Measurements from ENCODE around the gene CASP12.

Gene CASP12

DNA sequence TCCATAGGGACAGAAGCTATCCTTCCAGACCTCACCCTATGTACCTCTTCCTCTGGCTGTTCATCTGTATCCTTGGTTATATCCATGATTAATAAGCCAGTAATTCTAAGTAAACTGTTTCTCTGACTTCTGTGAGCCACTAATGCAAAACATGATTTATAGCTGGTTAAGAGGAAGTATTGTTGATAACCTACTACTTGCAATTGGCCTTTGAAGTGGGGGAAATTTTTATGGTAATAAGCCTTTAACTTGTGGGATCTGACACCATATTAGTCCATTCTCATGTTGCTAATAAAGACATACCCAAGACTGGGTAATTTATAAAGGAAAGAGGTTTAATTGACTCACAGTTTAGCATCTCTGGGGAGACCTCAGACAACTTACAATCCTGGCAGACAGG is 21.9 kb downstream of the CASP12 start:
- Histone ChIP-seq H3K36me3 (ENCODE audit: low read length) (no peaks in the 10 kb centered on the region), H4K20me1 (ENCODE audit: low read depth, low read length) (no peaks in the 10 kb centered on the region), H3K27ac (ENCODE audit: low read depth, low read length) (no peak overlapping the region), H3K79me2 (ENCODE audit: insufficient read depth, low read length) (no peaks in the 10 kb centered on the region), H2AFZ (ENCODE audit: low read depth, low read length, severe bottlenecking) (no peak overlapping the region), H3F3A (ENCODE audit: insufficient read depth) (no peaks in the 10 kb centered on the region), H3K4me3 (ENCODE audit: insufficient read depth, low read length, poor library complexity, severe bottlenecking) (no peak overlapping the region), H3K27me3 (ENCODE audit: low read length) (no peaks in the 10 kb centered on the region), H3K4me2 (ENCODE audit: low read depth, low read length, poor library complexity, severe bottlenecking) (no peak overlapping the region), H3K9me2 (replicated peaks; ENCODE audit: insufficient read depth, low read length) (no peaks in the 10 kb centered on the region), H3K9ac (ENCODE audit: low read length) (no peak overlapping the region), H3K9me3 (ENCODE audit: insufficient read depth, low read length) (no peaks in the 10 kb centered on the region)
- TF ChIP-seq, protein P1, sequence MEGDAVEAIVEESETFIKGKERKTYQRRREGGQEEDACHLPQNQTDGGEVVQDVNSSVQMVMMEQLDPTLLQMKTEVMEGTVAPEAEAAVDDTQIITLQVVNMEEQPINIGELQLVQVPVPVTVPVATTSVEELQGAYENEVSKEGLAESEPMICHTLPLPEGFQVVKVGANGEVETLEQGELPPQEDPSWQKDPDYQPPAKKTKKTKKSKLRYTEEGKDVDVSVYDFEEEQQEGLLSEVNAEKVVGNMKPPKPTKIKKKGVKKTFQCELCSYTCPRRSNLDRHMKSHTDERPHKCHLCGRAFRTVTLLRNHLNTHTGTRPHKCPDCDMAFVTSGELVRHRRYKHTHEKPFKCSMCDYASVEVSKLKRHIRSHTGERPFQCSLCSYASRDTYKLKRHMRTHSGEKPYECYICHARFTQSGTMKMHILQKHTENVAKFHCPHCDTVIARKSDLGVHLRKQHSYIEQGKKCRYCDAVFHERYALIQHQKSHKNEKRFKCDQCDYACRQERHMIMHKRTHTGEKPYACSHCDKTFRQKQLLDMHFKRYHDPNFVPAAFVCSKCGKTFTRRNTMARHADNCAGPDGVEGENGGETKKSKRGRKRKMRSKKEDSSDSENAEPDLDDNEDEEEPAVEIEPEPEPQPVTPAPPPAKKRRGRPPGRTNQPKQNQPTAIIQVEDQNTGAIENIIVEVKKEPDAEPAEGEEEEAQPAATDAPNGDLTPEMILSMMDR (IDR thresholded peaks at IDR 0.05; ENCODE audit: insufficient read depth, low read length, poor library complexity, severe bottlenecking), result no peak
- no peak for TF ChIP-seq EZH2phosphoT487 (conservative IDR thresholded peaks at IDR 0.05; ENCODE audit: low read length)

DNA sequence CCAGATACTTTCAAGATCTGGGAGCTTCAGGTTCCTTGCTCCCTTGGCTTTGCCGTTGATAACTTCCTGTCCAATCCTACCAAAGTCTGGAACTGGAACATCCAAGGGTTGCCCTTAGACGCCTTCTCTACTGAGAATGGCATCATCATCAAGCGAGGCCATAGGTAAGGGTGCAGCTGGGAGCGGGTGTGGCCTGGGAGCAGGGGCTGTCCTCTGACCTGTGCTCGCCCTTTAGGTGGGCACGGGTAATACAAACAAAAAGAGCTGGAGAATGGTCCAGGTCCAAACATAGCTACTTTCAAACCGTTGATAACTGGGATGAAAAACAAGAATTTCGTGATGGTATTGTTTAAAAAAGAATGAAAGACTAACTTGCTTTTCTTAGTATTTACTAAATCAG is 25.0 kb downstream of the CASP12 start:
- Histone ChIP-seq H2AFZ (ENCODE audit: low read depth, low read length, severe bottlenecking) (no peak overlapping the region), H3K4me2 (ENCODE audit: low read depth, low read length, poor library complexity, severe bottlenecking) (no peak overlapping the region), H3K79me2 (ENCODE audit: insufficient read depth, low read length) (no peaks in the 10 kb centered on the region), H3K9ac (ENCODE audit: low read length) (no peak overlapping the region), H3F3A (ENCODE audit: insufficient read depth) (no peaks in the 10 kb centered on the region), H3K4me3 (ENCODE audit: insufficient read depth, low read length, poor library complexity, severe bottlenecking) (no peak overlapping the region), H3K27ac (ENCODE audit: low read depth, low read length) (no peak overlapping the region), H3K9me2 (replicated peaks; ENCODE audit: insufficient read depth, low read length) (no peaks in the 10 kb centered on the region), H3K27me3 (ENCODE audit: low read length) (no peaks in the 10 kb centered on the region), H4K20me1 (ENCODE audit: low read depth, low read length) (no peaks in the 10 kb centered on the region), H3K36me3 (ENCODE audit: low read length) (no peaks in the 10 kb centered on the region), H3K9me3 (ENCODE audit: insufficient read depth, low read length) (no peaks in the 10 kb centered on the region)
- TF ChIP-seq, protein P1 (IDR thresholded peaks at IDR 0.05; ENCODE audit: insufficient read depth, low read length, poor library complexity, severe bottlenecking), result no peak
- no peak for TF ChIP-seq EZH2phosphoT487 (conservative IDR thresholded peaks at IDR 0.05; ENCODE audit: low read length)

DNA sequence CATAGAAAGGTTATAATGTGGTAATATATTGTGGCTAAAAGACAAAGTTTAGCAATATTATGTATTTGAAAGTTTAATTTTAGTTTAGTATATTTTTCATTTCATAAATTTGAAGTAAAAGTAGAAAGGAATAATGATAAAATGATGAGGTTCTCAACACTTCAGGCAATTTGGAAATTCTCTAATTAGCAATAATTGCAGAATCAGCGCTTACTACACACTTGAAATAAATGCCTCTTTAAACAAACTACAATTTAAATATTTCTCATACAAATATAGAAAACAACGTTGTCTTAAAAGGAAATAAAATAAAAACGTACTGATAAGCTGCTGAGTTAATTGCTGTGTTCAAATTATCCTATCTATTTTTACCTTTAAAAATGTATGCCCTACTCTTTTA is 25.9 kb downstream of the CASP12 start:
- H3K9me2 ChIP-seq (replicated peaks; ENCODE audit: insufficient read depth, low read length), result no peaks in the 10 kb centered on the region
- H3K27me3 ChIP-seq (ENCODE audit: low read length), result no peaks in the 10 kb centered on the region
- H2AFZ ChIP-seq (ENCODE audit: low read depth, low read length, severe bottlenecking), result no peak overlapping the region
- H3K4me3 ChIP-seq (ENCODE audit: insufficient read depth, low read length, poor library complexity, severe bottlenecking), result no peak overlapping the region
- no peak overlapping the region for H3K4me2 ChIP-seq (ENCODE audit: low read depth, low read length, poor library complexity, severe bottlenecking)
- H3K27ac ChIP-seq (ENCODE audit: low read depth, low read length), result no peak overlapping the region
- no peaks in the 10 kb centered on the region for H3K36me3 ChIP-seq (ENCODE audit: low read length)
- H3K79me2 ChIP-seq (ENCODE audit: insufficient read depth, low read length), result no peaks in the 10 kb centered on the region
- H4K20me1 ChIP-seq (ENCODE audit: low read depth, low read length), result no peaks in the 10 kb centered on the region
- no peaks in the 10 kb centered on the region for H3K9me3 ChIP-seq (ENCODE audit: insufficient read depth, low read length)
- no peak overlapping the region for H3K9ac ChIP-seq (ENCODE audit: low read length)
- no peak for TF ChIP-seq EZH2phosphoT487 (conservative IDR thresholded peaks at IDR 0.05; ENCODE audit: low read length)
- TF ChIP-seq, protein P1 (IDR thresholded peaks at IDR 0.05; ENCODE audit: insufficient read depth, low read length, poor library complexity, severe bottlenecking), result no peak
- no peaks in the 10 kb centered on the region for H3F3A ChIP-seq (ENCODE audit: insufficient read depth)
